Parathyroid adenoma (tissue), 2 donors: Measurements from ENCODE around the gene MSI2.

Source experiments
- H2AFZ ChIP-seq: fragments of 300-600 bp; sonication (generic); one replicate; pipeline ENCODE4 v1.7.0; 2017; ENCODE audit warnings: antibody characterized with exemption, mild to moderate bottlenecking
- H3K27ac ChIP-seq: fragments of 300-600 bp; sonication (generic); one replicate; pipeline ENCODE4 v1.7.0; 2017
- H3K27me3 ChIP-seq: fragments of 300-600 bp; sonication (generic); one replicate; pipeline ENCODE4 v1.7.0; 2017; ENCODE audit warnings: low read length; ENCODE audit not compliant: control insufficient read depth, insufficient read depth
- H3K36me3 ChIP-seq: fragments of 300-600 bp; sonication (generic); one replicate; pipeline ENCODE4 v1.7.0; 2017; ENCODE audit warnings: low read length; ENCODE audit not compliant: control insufficient read depth, insufficient read depth
- H3K4me1 ChIP-seq: fragments of 300-600 bp; sonication (generic); one replicate; pipeline ENCODE4 v1.7.0; 2017; ENCODE audit warnings: control low read depth
- H3K4me2 ChIP-seq: fragments of 300-600 bp; sonication (generic); one replicate; pipeline ENCODE4 v1.7.0; 2017; ENCODE audit warnings: low read length
- H3K4me3 ChIP-seq: fragments of 300-600 bp; sonication (generic); one replicate; pipeline ENCODE4 v1.7.0; 2017; ENCODE audit warnings: low read depth, low read length
- H3K79me2 ChIP-seq: fragments of 300-600 bp; sonication (generic); one replicate; pipeline ENCODE4 v1.7.0; 2017; ENCODE audit warnings: control low read depth
- H3K9ac ChIP-seq: fragments of 300-600 bp; sonication (generic); one replicate; pipeline ENCODE4 v1.7.0; 2017; ENCODE audit warnings: mild to moderate bottlenecking
- H3K9me3 ChIP-seq: fragments of 300-600 bp; sonication (generic); one replicate; pipeline ENCODE4 v1.7.0; 2017; ENCODE audit warnings: low read length; ENCODE audit not compliant: control insufficient read depth
- CTCF ChIP-seq: fragments of 300-600 bp; sonication (generic); IDR thresholded peaks from one replicate; pipeline ENCODE4 v1.7.0; 2017; ENCODE audit warnings: antibody characterized with exemption, mild to moderate bottlenecking
- donor health status: primary hyperparathyroidism.

The MSI2 gene

DNA sequence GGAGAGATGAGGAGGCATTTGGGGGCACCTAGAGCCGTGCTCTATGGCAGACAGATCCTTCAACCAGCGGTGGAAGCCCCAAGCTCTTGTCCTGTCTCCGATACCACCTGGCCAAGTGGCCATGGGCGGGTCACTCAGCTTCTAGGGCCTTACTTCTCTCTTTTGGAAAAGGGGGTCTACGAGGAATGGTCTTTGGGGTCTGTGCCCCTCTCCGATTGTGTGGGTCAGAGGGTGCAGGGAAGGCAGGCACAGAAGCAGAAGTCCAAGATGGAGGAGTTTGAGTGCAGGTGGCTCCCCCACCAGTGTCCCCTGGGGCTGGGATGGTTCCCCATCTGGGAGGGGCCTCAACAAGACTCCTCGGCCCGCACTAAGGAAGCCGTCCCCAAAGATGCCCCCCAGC is 372.1 kb downstream of the MSI2 start:
- Histone ChIP-seq H3K27me3 (no peaks in the 10 kb centered on the region), H3K79me2 (peaks cover 53% of the 10 kb centered on the region), H2AFZ (no peak overlapping the region), H3K4me1 (peaks cover 2% of the 10 kb centered on the region), H3K4me3 (no peak overlapping the region), H3K9me3 (no peaks in the 10 kb centered on the region), H3K36me3 (no peaks in the 10 kb centered on the region), H3K27ac (no peak overlapping the region), H3K4me2 (no peak overlapping the region), H3K9ac (no peak overlapping the region)
- TF ChIP-seq CTCF = no peak

GRCh38 chr17:57629470-57629869 is 373.1 kb downstream of the MSI2 start:
- Histone ChIP-seq H3K4me1 (no peaks in the 10 kb centered on the region), H3K9me3 (no peaks in the 10 kb centered on the region), H3K9ac (no peak overlapping the region), H3K4me3 (no peak overlapping the region), H3K27me3 (no peaks in the 10 kb centered on the region), H3K27ac (no peak overlapping the region), H3K4me2 (no peak overlapping the region), H2AFZ (no peak overlapping the region), H3K36me3 (no peaks in the 10 kb centered on the region), H3K79me2 (peaks cover 50% of the 10 kb centered on the region)
- no peak for TF ChIP-seq CTCF

DNA sequence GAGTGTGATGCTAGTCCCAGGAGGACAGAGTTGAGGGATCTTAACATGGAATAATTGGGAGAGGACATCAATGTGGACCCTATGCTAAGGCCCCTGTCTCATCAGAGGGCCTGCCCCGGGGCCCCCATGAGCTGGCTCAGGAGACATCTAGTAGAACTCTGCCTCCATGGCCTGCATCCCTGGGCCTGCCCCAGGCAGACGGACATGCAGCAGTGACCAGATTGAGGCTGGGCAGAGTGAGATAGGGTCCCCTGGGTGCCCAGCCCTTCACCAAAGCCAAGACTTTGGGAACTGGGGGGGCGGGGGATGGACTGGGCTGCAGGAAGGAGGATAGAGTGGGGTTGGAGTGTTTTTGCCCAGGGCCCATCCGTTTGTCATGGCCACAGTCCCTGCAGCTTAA is 373.6 kb downstream of the MSI2 start:
- Histone ChIP-seq H2AFZ (no peak overlapping the region), H3K27me3 (no peaks in the 10 kb centered on the region), H3K36me3 (no peaks in the 10 kb centered on the region), H3K4me2 (no peak overlapping the region), H3K4me1 (no peaks in the 10 kb centered on the region), H3K9me3 (no peaks in the 10 kb centered on the region), H3K79me2 (peaks cover 48% of the 10 kb centered on the region), H3K4me3 (no peak overlapping the region), H3K27ac (no peak overlapping the region), H3K9ac (no peak overlapping the region)
- no peak for TF ChIP-seq CTCF

- H3K4me1 ChIP-seq = no peaks in the 10 kb centered on the region
- H3K9me3 ChIP-seq = no peaks in the 10 kb centered on the region
- no peak overlapping the region for H3K27ac ChIP-seq
- no peak for TF ChIP-seq CTCF
- peaks cover 42% of the 10 kb centered on the region for H3K79me2 ChIP-seq
- no peaks in the 10 kb centered on the region for H3K36me3 ChIP-seq
- H3K4me2 ChIP-seq = no peak overlapping the region
- H3K27me3 ChIP-seq = no peaks in the 10 kb centered on the region
- no peak overlapping the region for H3K9ac ChIP-seq
- H2AFZ ChIP-seq = no peak overlapping the region
- no peak overlapping the region for H3K4me3 ChIP-seq
Measured at GRCh38 chr17:57630736-57631135, 374.4 kb downstream of the MSI2 start.

DNA sequence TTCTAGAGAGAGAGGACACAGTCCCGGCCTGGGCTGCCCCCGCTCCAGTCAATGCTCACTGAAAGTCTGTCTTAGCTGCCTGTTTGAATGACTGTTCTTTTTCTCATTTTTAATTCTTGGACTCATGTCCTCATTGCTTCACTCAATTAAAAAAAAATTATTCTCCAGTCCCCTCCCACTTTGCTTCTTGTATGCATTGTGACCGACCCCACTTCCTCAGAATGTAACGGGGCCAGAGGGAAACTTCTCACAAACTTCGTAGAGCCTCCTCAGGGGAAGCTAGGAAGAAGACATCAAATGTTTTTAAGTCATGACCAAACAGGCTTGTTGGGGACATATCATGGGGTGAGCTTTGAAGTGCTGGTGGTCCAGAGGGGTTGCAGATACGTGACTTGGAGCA is 375.5 kb downstream of the MSI2 start:
- Histone ChIP-seq H3K27me3 (no peaks in the 10 kb centered on the region), H3K4me3 (no peak overlapping the region), H3K9ac (no peak overlapping the region), H3K9me3 (no peaks in the 10 kb centered on the region), H2AFZ (no peak overlapping the region), H3K36me3 (no peaks in the 10 kb centered on the region), H3K27ac (no peak overlapping the region), H3K79me2 (peaks cover 34% of the 10 kb centered on the region), H3K4me1 (no peaks in the 10 kb centered on the region), H3K4me2 (no peak overlapping the region)
- no peak for TF ChIP-seq CTCF
